ENCODE data around the gene SIGLEC7.

DNA sequence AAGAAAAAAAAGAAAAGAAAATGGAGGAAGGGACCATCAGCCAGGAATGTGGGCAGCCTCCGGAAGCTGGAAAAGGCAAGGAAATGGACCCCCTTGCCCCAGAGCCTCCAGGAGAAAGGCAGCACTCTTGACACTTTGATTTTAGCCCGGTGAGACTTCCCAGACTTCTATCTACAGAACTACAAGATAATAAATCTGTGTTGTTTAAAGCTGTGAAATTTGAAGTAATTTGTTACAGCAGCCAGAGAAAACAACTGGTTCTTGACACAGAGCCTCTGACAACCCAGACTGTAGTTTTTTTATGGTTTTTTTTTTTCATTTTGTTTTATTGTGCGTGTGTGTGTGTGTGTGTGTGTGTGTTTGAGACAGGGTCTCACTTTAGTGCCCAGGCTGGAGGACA, 41.5 kb upstream of the SIGLEC7 start:
- no peak for TF ChIP-seq SP1 (IDR thresholded peaks at IDR 0.05; ENCODE audit: low read depth, low read length)
- no peak for TF ChIP-seq JUND (IDR thresholded peaks at IDR 0.05; ENCODE audit: low read depth, low read length)
- TF ChIP-seq, protein P1, sequence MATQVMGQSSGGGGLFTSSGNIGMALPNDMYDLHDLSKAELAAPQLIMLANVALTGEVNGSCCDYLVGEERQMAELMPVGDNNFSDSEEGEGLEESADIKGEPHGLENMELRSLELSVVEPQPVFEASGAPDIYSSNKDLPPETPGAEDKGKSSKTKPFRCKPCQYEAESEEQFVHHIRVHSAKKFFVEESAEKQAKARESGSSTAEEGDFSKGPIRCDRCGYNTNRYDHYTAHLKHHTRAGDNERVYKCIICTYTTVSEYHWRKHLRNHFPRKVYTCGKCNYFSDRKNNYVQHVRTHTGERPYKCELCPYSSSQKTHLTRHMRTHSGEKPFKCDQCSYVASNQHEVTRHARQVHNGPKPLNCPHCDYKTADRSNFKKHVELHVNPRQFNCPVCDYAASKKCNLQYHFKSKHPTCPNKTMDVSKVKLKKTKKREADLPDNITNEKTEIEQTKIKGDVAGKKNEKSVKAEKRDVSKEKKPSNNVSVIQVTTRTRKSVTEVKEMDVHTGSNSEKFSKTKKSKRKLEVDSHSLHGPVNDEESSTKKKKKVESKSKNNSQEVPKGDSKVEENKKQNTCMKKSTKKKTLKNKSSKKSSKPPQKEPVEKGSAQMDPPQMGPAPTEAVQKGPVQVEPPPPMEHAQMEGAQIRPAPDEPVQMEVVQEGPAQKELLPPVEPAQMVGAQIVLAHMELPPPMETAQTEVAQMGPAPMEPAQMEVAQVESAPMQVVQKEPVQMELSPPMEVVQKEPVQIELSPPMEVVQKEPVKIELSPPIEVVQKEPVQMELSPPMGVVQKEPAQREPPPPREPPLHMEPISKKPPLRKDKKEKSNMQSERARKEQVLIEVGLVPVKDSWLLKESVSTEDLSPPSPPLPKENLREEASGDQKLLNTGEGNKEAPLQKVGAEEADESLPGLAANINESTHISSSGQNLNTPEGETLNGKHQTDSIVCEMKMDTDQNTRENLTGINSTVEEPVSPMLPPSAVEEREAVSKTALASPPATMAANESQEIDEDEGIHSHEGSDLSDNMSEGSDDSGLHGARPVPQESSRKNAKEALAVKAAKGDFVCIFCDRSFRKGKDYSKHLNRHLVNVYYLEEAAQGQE (IDR thresholded peaks at IDR 0.05; ENCODE audit: low read depth, low read length): no peak

Measured in GM12878 (cell line).